A549 treated with AZD9567 at 1 μM for 4 hours (cell line): ENCODE measurements around the gene ALDH1L2. TPM values are rescaled to one million over a fixed set of nuclear protein-coding genes. Genes with fewer than 3 reads are reported as not detected.

Experiments
- total RNA-seq: library from RNA; stranded (reverse); fragments of 200-300 nt; extraction: Qiagen RNA extraction; gene quantifications from 5 replicates; pipeline ENCODE4 v1.2.3, GENCODE V29; 2022; ENCODE audit not compliant: insufficient read depth

ALDH1L2 gene
- 2.9 to 4.1 TPM (median 3.7 TPM) in 5 replicates for total RNA-seq

GRCh38 chr12:105084251-105085250 is at the start of gene ALDH1L2:
ALDH1L2 (minus strand) TSS chr12:105084458; CDS start chr12:105084436, 22 bp downstream.

GRCh38 chr12:105107494-105108371 is 23.5 kb upstream of the ALDH1L2 start, which contains the start of gene WASHC4:
WASHC4 (plus strand) TSS chr12:105107731; CDS start chr12:105107801, 70 bp downstream.

GRCh38 chr12:104986022-104986941 is 98.0 kb downstream of the ALDH1L2 start, which contains the start of gene NOPCHAP1:
NOPCHAP1 (plus strand) TSS chr12:104986316; CDS start chr12:104986353, 37 bp downstream.

Other genes starting within 250 kb of the ALDH1L2 start
- gene SLC41A2, start 126.2 kb downstream of the ALDH1L2 start, total RNA-seq: 18.7 to 24.7 TPM (median 21.9 TPM) in 5 replicates
- gene NOPCHAP1, start 98.1 kb downstream of the ALDH1L2 start, total RNA-seq: 36.9 to 43.9 TPM (median 38.2 TPM) in 5 replicates
- gene WASHC4, start 23.3 kb upstream of the ALDH1L2 start, total RNA-seq: 19.8 to 31.9 TPM (median 27.3 TPM) in 5 replicates
- gene APPL2, start 151.7 kb upstream of the ALDH1L2 start, total RNA-seq: 17.2 to 49.5 TPM (median 22.3 TPM) in 5 replicates
- gene C12orf75, start 246.2 kb upstream of the ALDH1L2 start, total RNA-seq: 117 to 143 TPM (median 124 TPM) in 5 replicates